ENCODE results near the gene CARS1.
A peak's percentile ranks its signal among the peaks of the same experiment; 100 is the strongest.

CARS1 gene

GRCh38 chr11:3028813-3029212 is 28.4 kb downstream of the CARS1 start:
- H3K27ac ChIP-seq (replicated peaks), result no peak overlapping the region
- TF ChIP-seq REST (IDR thresholded peaks at IDR 0.05; ENCODE audit: insufficient replicate concordance, low read depth) (no peak), CTCF (IDR thresholded peaks at IDR 0.05; ENCODE audit: insufficient read depth, low read length) (no peak), GABPA (IDR thresholded peaks at IDR 0.05; ENCODE audit: low read depth) (no peak), POLR2AphosphoS5 (IDR thresholded peaks at IDR 0.05; ENCODE audit: low read depth) (no peak), SPI1 (IDR thresholded peaks at IDR 0.05; ENCODE audit: borderline replicate concordance, low read depth) (no peak)
- DNase-seq (ENCODE audit: low read depth in 1 of 2, low spot score in 1 of 2), result no peak
- no peaks in the 10 kb centered on the region for H3K27me3 ChIP-seq (ENCODE audit: insufficient read depth, poor library complexity, severe bottlenecking)
- no peak overlapping the region for H3K4me3 ChIP-seq (replicated peaks; ENCODE audit: insufficient read depth, low read length)

DNA sequence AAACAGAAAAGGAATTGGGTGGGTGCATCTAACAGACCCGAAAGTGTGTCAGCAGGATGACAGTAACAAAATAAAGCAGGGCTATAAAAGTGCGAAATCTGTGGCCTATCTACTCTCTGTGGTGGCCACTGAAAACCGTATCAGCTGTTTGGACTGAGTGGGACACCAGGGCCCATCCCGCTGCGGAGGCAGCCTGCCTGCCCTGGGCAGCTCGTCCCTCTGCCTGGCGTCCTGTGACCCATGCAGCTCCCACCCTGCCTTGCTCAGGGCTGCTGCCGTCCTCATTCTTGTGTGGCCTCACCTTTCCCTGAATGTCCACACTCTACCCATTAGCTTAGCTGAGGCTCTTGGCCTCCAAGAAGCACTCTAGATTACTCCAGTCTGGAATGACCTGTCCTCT is 30.4 kb downstream of the CARS1 start:
- TF ChIP-seq CTCF (IDR thresholded peaks at IDR 0.05; ENCODE audit: insufficient read depth, low read length) (no peak), REST (IDR thresholded peaks at IDR 0.05; ENCODE audit: insufficient replicate concordance, low read depth) (no peak), GABPA (IDR thresholded peaks at IDR 0.05; ENCODE audit: low read depth) (no peak), SPI1 (IDR thresholded peaks at IDR 0.05; ENCODE audit: borderline replicate concordance, low read depth) (no peak), POLR2AphosphoS5 (IDR thresholded peaks at IDR 0.05; ENCODE audit: low read depth) (no peak)
- Histone ChIP-seq H3K27me3 (ENCODE audit: insufficient read depth, poor library complexity, severe bottlenecking) (no peaks in the 10 kb centered on the region), H3K4me3 (replicated peaks; ENCODE audit: insufficient read depth, low read length) (no peak overlapping the region), H3K27ac (replicated peaks) (no peak overlapping the region)
- no peak for DNase-seq (ENCODE audit: low read depth in 1 of 2, low spot score in 1 of 2)

DNA sequence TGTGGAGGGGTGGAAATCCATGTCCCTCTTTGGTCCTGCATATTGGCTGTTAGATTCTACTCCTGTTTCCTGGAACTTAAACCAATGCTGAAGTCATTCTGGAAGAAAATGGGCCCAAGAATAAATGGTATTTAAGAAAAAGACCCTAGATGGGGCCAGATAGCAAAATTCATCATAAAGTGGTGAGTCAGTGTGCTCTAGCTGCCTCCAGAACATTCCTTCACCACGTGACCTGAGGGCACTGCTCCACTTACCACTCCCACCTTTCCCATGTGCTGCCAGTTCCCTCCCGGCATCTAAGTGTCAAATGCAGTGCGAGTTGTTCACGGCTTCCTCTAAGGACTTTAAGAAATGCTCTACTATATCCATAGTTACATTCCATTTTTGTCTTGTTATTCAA is 34.2 kb downstream of the CARS1 start:
- Histone ChIP-seq H3K27me3 (ENCODE audit: insufficient read depth, poor library complexity, severe bottlenecking) (no peaks in the 10 kb centered on the region), H3K4me3 (replicated peaks; ENCODE audit: insufficient read depth, low read length) (no peak overlapping the region), H3K27ac (replicated peaks) (peak overlapping the region; percentile 19; the same call in 1 of the 2 replicates)
- TF ChIP-seq REST (IDR thresholded peaks at IDR 0.05; ENCODE audit: insufficient replicate concordance, low read depth) (no peak), CTCF (IDR thresholded peaks at IDR 0.05; ENCODE audit: insufficient read depth, low read length) (no peak), SPI1 (IDR thresholded peaks at IDR 0.05; ENCODE audit: borderline replicate concordance, low read depth) (no peak), POLR2AphosphoS5 (IDR thresholded peaks at IDR 0.05; ENCODE audit: low read depth) (no peak), GABPA (IDR thresholded peaks at IDR 0.05; ENCODE audit: low read depth) (no peak)
- DNase-seq (ENCODE audit: low read depth in 1 of 2, low spot score in 1 of 2), result no peak

Data from HL-60 (cell line).